Endothelial cell of umbilical vein (primary cell): ENCODE measurements around the gene AKT1. TPM values are rescaled to one million over a fixed set of nuclear protein-coding genes. Genes with fewer than 3 reads are reported as not detected.

Experiments used
- BruUV-seq: library from RNA; stranded (reverse); fragments of 400-500 nt; replicated peaks from 2 replicates; lab custom pipeline; 2021; lab: Mats Ljungman, UMichigan
- CTCF ChIA-PET: fragments of 300-600, 350-600 bp; sonication (Branson Sonifier 250); formaldehyde crosslinking; loops from one replicate; lab custom pipeline; 2021; ENCODE audit warnings: antibody characterized with exemption, inconsistent platforms; lab: Charles Lee
- POLR2A ChIA-PET: fragments of 300-600, 350-600 bp; sonication (Branson Sonifier 250); formaldehyde crosslinking; loops from one replicate; lab custom pipeline; 2021; ENCODE audit warnings: antibody characterized with exemption, inconsistent platforms; lab: Charles Lee
- DNase-seq: peaks from one replicate; pipeline ENCODE4 v3.0.0-alpha.2; 2011; ENCODE audit warnings: low read depth, low spot score
- FAIRE-seq: peaks from 2 replicates; lab custom pipeline; 2011; peaks lifted over from hg19 to GRCh38; lab: Jason Lieb, UNC
- H2AFZ ChIP-seq: 2 replicates; pipeline ENCODE4 v1.6.0; 2012; ENCODE audit warnings: low read depth, low read length, control low read depth, inconsistent platforms
- H3K27ac ChIP-seq: 2 replicates; pipeline ENCODE4 v1.5.1; 2011; ENCODE audit warnings: low read depth, mild to moderate bottlenecking, control low read depth, low read length, moderate library complexity; ENCODE audit not compliant: insufficient read depth
- H3K27me3 ChIP-seq, 2 experiments: 2 replicates each; pipeline versions ENCODE4 v1.6.0 to v1.6.1; 2011; ENCODE audit warnings: low read length in 2 of 2, mixed read lengths in 1 of 2; ENCODE audit not compliant: control insufficient read depth in 2 of 2, insufficient read depth in 2 of 2
- H3K36me3 ChIP-seq, 2 experiments: 2 replicates in 1 of 2; 3 replicates in 1 of 2; pipeline ENCODE4 v1.5.1; 2011; ENCODE audit warnings: low read length in 2 of 2, mild to moderate bottlenecking in 1 of 2, moderate library complexity in 1 of 2; ENCODE audit not compliant: control insufficient read depth in 2 of 2, insufficient read depth in 2 of 2; ENCODE audit errors: extremely low read depth in 1 of 2
- H3K4me1 ChIP-seq: 3 replicates; pipeline ENCODE4 v1.5.1; 2011; ENCODE audit warnings: mild to moderate bottlenecking, low read length; ENCODE audit not compliant: control insufficient read depth, insufficient read depth; ENCODE audit errors: extremely low read depth
- H3K4me2 ChIP-seq: 2 replicates; pipeline ENCODE4 v1.6.1; 2011; ENCODE audit warnings: low read length, control low read depth, mixed read lengths; ENCODE audit not compliant: insufficient read depth
- H3K4me3 ChIP-seq, 3 experiments: fragments of 200-600 bp in 1 of 3; sonication (generic), shearing (Covaris generic) in 1 of 3; replicated peaks in 1 of 3; 2 replicates each; pipeline ENCODE4 v1.5.1; 2011 to 2016; ENCODE audit warnings: control low read depth in 3 of 3, low read length in 3 of 3, mild to moderate bottlenecking in 2 of 3, inconsistent platforms in 1 of 3, low read depth in 1 of 3, moderate library complexity in 1 of 3; ENCODE audit not compliant: insufficient read depth in 1 of 3
- H3K79me2 ChIP-seq: 2 replicates; pipeline ENCODE4 v1.6.0; 2012; ENCODE audit warnings: low read length, inconsistent platforms; ENCODE audit not compliant: control insufficient read depth, insufficient read depth
- H3K9ac ChIP-seq: replicated peaks from 2 replicates; pipeline ENCODE3; 2011; ENCODE audit warnings: low read length, control low read depth; ENCODE audit not compliant: insufficient read depth; ENCODE audit errors: extremely low read depth
- H3K9me1 ChIP-seq: replicated peaks from 3 replicates; pipeline ENCODE4 v1.6.0; 2011; ENCODE audit warnings: mild to moderate bottlenecking, low read length; ENCODE audit not compliant: control insufficient read depth, insufficient read depth; ENCODE audit errors: extremely low read depth
- H3K9me3 ChIP-seq: replicated peaks from 2 replicates; pipeline ENCODE4 v1.5.1; 2012; ENCODE audit warnings: low read length, inconsistent platforms; ENCODE audit not compliant: control insufficient read depth, insufficient read depth
- H4K20me1 ChIP-seq: replicated peaks from 2 replicates; pipeline ENCODE3; 2011; ENCODE audit warnings: mild to moderate bottlenecking, low read length; ENCODE audit not compliant: control insufficient read depth, insufficient read depth; ENCODE audit errors: extremely low read depth
- EZH2 ChIP-seq: IDR thresholded peaks from 2 replicates; pipeline ENCODE4 v1.6.1; 2012; ENCODE audit warnings: borderline replicate concordance, low read depth, mild to moderate bottlenecking, moderate library complexity, low read length, inconsistent platforms; ENCODE audit not compliant: severe bottlenecking
- FOS ChIP-seq: IDR thresholded peaks from 2 replicates; pipeline ENCODE4 v1.6.1; 2011; ENCODE audit warnings: mild to moderate bottlenecking, low read length, moderate library complexity, borderline replicate concordance; ENCODE audit not compliant: insufficient read depth
- GATA2 ChIP-seq: IDR thresholded peaks from 2 replicates; pipeline ENCODE4 v1.7.0; 2011; ENCODE audit warnings: low read depth, mild to moderate bottlenecking, moderate library complexity, mixed read lengths, low read length; ENCODE audit not compliant: insufficient read length, insufficient read depth
- JUN ChIP-seq: IDR thresholded peaks from 2 replicates; pipeline ENCODE4 v1.6.1; 2011; ENCODE audit warnings: borderline replicate concordance, low read depth; ENCODE audit not compliant: insufficient read length, insufficient read depth
- MYC ChIP-seq: IDR thresholded peaks from one replicate; pipeline ENCODE4 v1.6.1; 2011; ENCODE audit warnings: mild to moderate bottlenecking, low read depth, low read length
- POLR2A ChIP-seq: IDR thresholded peaks from 2 replicates; pipeline ENCODE4 v1.6.1; 2012; ENCODE audit warnings: low read depth, mild to moderate bottlenecking, control low read depth, low read length
- POLR2AphosphoS5 ChIP-seq: IDR thresholded peaks from 2 replicates; pipeline ENCODE4 v1.6.1; 2012; ENCODE audit warnings: low read depth, mild to moderate bottlenecking, control low read depth, low read length, moderate library complexity; ENCODE audit not compliant: insufficient read depth
- dilution Hi-C: fragments of 300-500 bp; cut with MboI; formaldehyde crosslinking; loops from one replicate; pipeline ENCODE4 v1.15.0; 2019; ENCODE audit warnings: low sequenced_read_pairs; ENCODE audit not compliant: extremely low pct_ligation_motif_present
- intact Hi-C: fragments of 100-400 bp; cut with micrococcal nuclease; formaldehyde crosslinking; loops from one replicate; pipeline ENCODE4 v1.10.0; 2022
- polyA plus RNA-seq, 4 experiments: library from polyadenylated mRNA; depleted of rRNA in 3 of 4; stranded (reverse) in 3 of 4; unstranded in 1 of 4; fragments of >200 nt; gene quantifications; 2 replicates each; pipeline versions ENCODE4 v1.2.1 to v1.2.3, GENCODE V29; 2011 to 2012; ENCODE audit warnings: missing spikeins in 1 of 4
- total RNA-seq: library from RNA; stranded (reverse); gene quantifications from 2 replicates; pipeline ENCODE4 v1.2.3, GENCODE V29; 2021
- TF ChIP-seq, protein P1 (sequence below): IDR thresholded peaks from 2 replicates; pipeline ENCODE4 v1.6.1; 2011; ENCODE audit not compliant: insufficient read depth, insufficient read length
- TF ChIP-seq, protein P2 (sequence below), 2 donors: IDR thresholded peaks; 1 replicate in 1 of 2; 2 replicates in 1 of 2; pipeline ENCODE4 v1.5.1; 2011; ENCODE audit warnings: low read length in 2 of 2, mild to moderate bottlenecking in 2 of 2, moderate library complexity in 2 of 2, control low read depth in 1 of 2, inconsistent platforms in 1 of 2, low read depth in 1 of 2; ENCODE audit not compliant: insufficient read depth in 1 of 2; ENCODE audit errors: extremely low read depth in 1 of 2

Gene AKT1
- total and polyA plus RNA-seq, 2 donors (not counting 3 experiments of a cell fraction or from before 2014, with no cell fraction given) = 177 to 191 TPM

DNA sequence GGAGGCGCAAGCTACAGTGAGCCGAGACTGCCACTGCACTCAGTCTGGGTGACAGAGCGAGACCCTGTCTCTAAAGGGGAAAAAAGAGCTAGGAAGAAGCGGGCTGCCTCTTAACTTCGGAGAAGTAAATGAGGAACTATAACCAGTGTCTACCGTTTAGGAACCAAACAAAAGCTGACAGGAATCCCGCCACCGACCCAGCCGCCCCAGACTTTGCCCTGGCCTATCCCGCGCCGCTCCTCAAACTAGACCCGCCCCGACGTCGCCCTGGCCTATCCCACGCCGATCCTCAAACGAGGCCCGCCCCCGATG, 43.2 kb downstream of the AKT1 start:
- peaks cover 8% of the 10 kb centered on the region for H3K4me1 ChIP-seq
- no peaks in the 10 kb centered on the region for H3K9me1 ChIP-seq
- H4K20me1 ChIP-seq = no peaks in the 10 kb centered on the region
- FAIRE-seq (no peak), DNase-seq (no peak)
- H3K9me3 ChIP-seq = no peaks in the 10 kb centered on the region
- no peaks in the 10 kb centered on the region for H3K27me3 ChIP-seq
- peak overlapping the region in 2 of 3 experiments; percentile 36 to 38 for H3K4me3 ChIP-seq
- H3K79me2 ChIP-seq = peaks cover 22% of the 10 kb centered on the region
- CTCF ChIA-PET = interaction anchor here (0.7 to 2.4 kb wide), 13 partner anchors 11 to 338 kb away, joined by 3 to 17 read pairs (median 4); partner anchors contain the start of genes ADSS1 and ZBTB42
- H3K36me3 ChIP-seq = peaks cover 0 to 13% of the 10 kb centered on the region in 2 experiments
- H2AFZ ChIP-seq = peak overlapping the region; percentile 85
- POLR2A ChIA-PET = interaction anchor here (1.0 to 1.1 kb wide), 3 partner anchors 16 to 72 kb away, joined by 3 to 6 read pairs (median 4); no protein-coding TSS in a partner anchor
- no TSS peak for BruUV-seq
- intact Hi-C loops (loop anchor here (1.0 to 5.0 kb wide), 6 partner anchors 16 to 75 kb away; partner anchors contain the start of genes ADSS1, INF2 and ZBTB42), dilution Hi-C loops (no loop called here)
- H3K9ac ChIP-seq = peak overlapping the region; percentile 53
- H3K27ac ChIP-seq = peak overlapping the region; percentile 23
- peak overlapping the region; percentile 25 for H3K4me2 ChIP-seq
- TF ChIP-seq JUN = no peak
- TF ChIP-seq POLR2AphosphoS5 = peak; percentile 53
- TF ChIP-seq MYC = no peak
- TF ChIP-seq POLR2A = peak; percentile 28
- TF ChIP-seq, protein P1, sequence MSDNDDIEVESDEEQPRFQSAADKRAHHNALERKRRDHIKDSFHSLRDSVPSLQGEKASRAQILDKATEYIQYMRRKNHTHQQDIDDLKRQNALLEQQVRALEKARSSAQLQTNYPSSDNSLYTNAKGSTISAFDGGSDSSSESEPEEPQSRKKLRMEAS = no peak
- TF ChIP-seq, protein P2, sequence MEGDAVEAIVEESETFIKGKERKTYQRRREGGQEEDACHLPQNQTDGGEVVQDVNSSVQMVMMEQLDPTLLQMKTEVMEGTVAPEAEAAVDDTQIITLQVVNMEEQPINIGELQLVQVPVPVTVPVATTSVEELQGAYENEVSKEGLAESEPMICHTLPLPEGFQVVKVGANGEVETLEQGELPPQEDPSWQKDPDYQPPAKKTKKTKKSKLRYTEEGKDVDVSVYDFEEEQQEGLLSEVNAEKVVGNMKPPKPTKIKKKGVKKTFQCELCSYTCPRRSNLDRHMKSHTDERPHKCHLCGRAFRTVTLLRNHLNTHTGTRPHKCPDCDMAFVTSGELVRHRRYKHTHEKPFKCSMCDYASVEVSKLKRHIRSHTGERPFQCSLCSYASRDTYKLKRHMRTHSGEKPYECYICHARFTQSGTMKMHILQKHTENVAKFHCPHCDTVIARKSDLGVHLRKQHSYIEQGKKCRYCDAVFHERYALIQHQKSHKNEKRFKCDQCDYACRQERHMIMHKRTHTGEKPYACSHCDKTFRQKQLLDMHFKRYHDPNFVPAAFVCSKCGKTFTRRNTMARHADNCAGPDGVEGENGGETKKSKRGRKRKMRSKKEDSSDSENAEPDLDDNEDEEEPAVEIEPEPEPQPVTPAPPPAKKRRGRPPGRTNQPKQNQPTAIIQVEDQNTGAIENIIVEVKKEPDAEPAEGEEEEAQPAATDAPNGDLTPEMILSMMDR (IDR thresholded peaks at IDR 0.05; ENCODE audit: extremely low read depth in 1 of 2, insufficient read depth in 1 of 2, low read depth in 1 of 2, low read length in 2 of 2) = no peak
- TF ChIP-seq GATA2 = no peak
- TF ChIP-seq FOS = no peak
- no peak for TF ChIP-seq EZH2
